Endothelial cell of umbilical vein (primary cell): ENCODE results near the gene ETV1.

Source experiments
- EZH2 ChIP-seq: IDR thresholded peaks from 2 replicates; pipeline ENCODE4 v1.6.1; 2012; ENCODE audit warnings: borderline replicate concordance, low read depth, mild to moderate bottlenecking, moderate library complexity, low read length, inconsistent platforms; ENCODE audit not compliant: severe bottlenecking
- FOS ChIP-seq: IDR thresholded peaks from 2 replicates; pipeline ENCODE4 v1.6.1; 2011; ENCODE audit warnings: mild to moderate bottlenecking, low read length, moderate library complexity, borderline replicate concordance; ENCODE audit not compliant: insufficient read depth
- GATA2 ChIP-seq: IDR thresholded peaks from 2 replicates; pipeline ENCODE4 v1.7.0; 2011; ENCODE audit warnings: low read depth, mild to moderate bottlenecking, moderate library complexity, mixed read lengths, low read length; ENCODE audit not compliant: insufficient read length, insufficient read depth
- JUN ChIP-seq: IDR thresholded peaks from 2 replicates; pipeline ENCODE4 v1.6.1; 2011; ENCODE audit warnings: borderline replicate concordance, low read depth; ENCODE audit not compliant: insufficient read length, insufficient read depth
- MYC ChIP-seq: IDR thresholded peaks from one replicate; pipeline ENCODE4 v1.6.1; 2011; ENCODE audit warnings: mild to moderate bottlenecking, low read depth, low read length
- POLR2A ChIP-seq: IDR thresholded peaks from 2 replicates; pipeline ENCODE4 v1.6.1; 2012; ENCODE audit warnings: low read depth, mild to moderate bottlenecking, control low read depth, low read length
- POLR2AphosphoS5 ChIP-seq: IDR thresholded peaks from 2 replicates; pipeline ENCODE4 v1.6.1; 2012; ENCODE audit warnings: low read depth, mild to moderate bottlenecking, control low read depth, low read length, moderate library complexity; ENCODE audit not compliant: insufficient read depth
- TF ChIP-seq, protein P1 (sequence below), 2 donors: IDR thresholded peaks; 1 replicate in 1 of 2; 2 replicates in 1 of 2; pipeline ENCODE4 v1.5.1; 2011; ENCODE audit warnings: low read length in 2 of 2, mild to moderate bottlenecking in 2 of 2, moderate library complexity in 2 of 2, control low read depth in 1 of 2, inconsistent platforms in 1 of 2, low read depth in 1 of 2; ENCODE audit not compliant: insufficient read depth in 1 of 2; ENCODE audit errors: extremely low read depth in 1 of 2
- TF ChIP-seq, protein P2 (sequence below): IDR thresholded peaks from 2 replicates; pipeline ENCODE4 v1.6.1; 2011; ENCODE audit not compliant: insufficient read depth, insufficient read length

DNA sequence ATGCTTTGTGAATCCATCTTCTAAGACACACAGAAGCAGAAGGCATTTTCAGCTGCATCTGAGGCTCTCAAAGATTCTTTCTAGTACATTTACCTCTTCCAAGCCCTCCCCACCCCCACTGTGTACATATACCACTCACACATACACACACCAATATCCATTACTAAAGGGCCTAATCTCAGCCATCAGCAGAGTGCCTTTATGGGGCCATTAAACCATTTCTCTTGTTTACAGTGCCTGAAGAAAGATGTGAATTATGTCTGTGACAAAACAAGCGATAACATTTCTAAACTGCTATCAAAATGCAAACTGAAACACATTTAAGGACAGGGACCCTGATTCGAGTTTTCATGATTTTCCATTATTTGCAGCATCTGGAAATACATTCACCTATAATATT is 40.0 kb downstream of the ETV1 start:
- TF ChIP-seq, protein P1, sequence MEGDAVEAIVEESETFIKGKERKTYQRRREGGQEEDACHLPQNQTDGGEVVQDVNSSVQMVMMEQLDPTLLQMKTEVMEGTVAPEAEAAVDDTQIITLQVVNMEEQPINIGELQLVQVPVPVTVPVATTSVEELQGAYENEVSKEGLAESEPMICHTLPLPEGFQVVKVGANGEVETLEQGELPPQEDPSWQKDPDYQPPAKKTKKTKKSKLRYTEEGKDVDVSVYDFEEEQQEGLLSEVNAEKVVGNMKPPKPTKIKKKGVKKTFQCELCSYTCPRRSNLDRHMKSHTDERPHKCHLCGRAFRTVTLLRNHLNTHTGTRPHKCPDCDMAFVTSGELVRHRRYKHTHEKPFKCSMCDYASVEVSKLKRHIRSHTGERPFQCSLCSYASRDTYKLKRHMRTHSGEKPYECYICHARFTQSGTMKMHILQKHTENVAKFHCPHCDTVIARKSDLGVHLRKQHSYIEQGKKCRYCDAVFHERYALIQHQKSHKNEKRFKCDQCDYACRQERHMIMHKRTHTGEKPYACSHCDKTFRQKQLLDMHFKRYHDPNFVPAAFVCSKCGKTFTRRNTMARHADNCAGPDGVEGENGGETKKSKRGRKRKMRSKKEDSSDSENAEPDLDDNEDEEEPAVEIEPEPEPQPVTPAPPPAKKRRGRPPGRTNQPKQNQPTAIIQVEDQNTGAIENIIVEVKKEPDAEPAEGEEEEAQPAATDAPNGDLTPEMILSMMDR (IDR thresholded peaks at IDR 0.05; ENCODE audit: extremely low read depth in 1 of 2, insufficient read depth in 1 of 2, low read depth in 1 of 2, low read length in 2 of 2), result no peak
- TF ChIP-seq POLR2A, result no peak
- TF ChIP-seq, protein P2, sequence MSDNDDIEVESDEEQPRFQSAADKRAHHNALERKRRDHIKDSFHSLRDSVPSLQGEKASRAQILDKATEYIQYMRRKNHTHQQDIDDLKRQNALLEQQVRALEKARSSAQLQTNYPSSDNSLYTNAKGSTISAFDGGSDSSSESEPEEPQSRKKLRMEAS, result no peak
- no peak for TF ChIP-seq EZH2
- TF ChIP-seq FOS, result no peak
- TF ChIP-seq POLR2AphosphoS5, result no peak
- no peak for TF ChIP-seq MYC
- no peak for TF ChIP-seq JUN
- no peak for TF ChIP-seq GATA2
